NCI-H2107 (cell line): ENCODE measurements around the gene SUGCT.

ENCODE experiments used
- DNase-seq: peaks from one replicate; lab custom pipeline; 2025; lab: John Stamatoyannopoulos, UW

Gene SUGCT

DNA sequence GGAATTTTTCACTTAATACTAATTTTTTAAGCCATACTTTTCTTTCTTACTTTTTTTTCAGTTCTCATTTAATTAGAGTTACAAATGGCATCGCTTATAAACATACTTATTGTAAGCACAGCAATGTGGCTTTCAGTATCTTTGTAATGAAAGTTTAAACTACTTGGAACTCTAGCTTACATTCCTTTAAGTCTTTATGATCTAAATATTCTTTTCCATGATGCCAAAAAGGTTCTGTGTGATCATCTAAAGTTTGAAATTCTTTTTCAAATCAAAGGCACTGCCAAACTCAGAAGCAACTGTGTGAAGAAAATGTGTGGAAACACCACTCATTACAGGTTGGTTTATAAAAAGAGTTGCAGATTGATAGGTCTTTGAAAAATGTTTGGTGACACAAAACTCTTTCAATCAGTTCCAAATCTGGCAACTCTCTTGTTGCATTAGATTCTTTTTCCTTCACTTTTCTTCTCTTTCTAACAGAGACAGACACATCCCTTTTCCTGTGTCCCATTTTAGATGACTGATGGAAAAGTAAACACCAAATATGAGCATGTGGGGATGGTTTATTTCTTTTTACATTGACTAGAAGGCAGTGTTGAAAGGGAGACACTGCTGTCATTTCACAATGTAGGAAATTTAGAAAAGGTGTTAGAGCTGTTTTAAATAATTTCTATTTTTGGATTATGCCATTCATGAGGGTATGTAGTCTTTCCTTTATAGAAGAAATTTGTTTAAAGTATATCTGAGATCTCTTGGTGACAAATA is 392.3 kb downstream of the SUGCT start:
- no peak for DNase-seq

DNA sequence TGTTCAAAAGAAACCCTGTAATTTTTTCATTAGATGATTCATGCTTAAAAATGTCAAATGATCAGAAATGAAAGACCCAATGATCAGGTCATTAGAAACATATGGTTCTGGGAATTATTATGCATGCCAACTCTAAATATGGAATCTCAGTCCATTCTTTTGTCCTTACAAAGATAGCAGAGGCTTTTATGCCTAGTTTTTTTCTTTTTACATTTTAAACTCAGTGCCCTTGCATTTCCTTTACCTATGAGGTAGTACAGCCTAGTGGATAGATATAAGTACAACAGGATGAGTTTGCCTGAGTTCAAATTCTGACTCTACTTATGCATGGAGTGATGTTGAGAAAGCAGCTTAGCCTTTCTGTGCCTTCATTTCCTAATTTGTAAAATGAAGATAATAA is 392.9 kb downstream of the SUGCT start:
- no peak for DNase-seq

DNA sequence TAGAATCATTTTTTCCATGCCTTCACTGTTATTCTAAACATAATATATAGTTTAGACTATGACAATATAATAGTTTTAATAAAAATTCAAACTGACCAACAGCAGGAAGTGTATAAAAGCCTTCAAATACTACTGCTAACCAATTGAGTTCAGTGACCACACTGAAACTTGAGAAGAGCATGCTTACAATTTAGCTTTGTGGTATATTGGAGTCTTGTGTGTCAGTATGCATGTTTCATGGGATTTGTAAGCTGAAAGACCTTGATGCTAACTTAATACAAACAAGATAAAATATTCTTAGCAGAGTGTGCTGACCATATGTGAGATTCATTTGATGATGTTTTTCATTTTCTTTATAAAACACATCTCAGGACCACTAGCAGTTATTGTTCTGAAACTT is 395.5 kb downstream of the SUGCT start:
- no peak for DNase-seq

DNA sequence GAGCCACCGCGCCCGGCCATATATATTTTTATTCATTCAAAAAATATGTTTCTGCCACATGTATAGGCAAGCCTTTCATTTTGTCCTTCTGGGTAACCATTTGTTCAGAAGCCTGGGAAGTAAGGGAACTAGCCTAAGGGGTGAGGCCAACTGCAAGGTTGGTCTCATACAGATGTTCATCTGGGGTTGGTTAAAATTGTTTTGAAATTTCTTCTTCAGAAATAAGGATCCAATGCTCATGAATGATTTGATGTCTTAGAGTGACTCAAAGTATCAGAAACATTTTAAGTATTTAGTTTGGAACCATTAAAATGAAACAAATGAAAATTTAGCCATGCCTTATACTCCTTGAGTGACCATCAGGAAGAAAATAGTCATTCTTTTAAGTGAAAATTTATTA is 397.2 kb downstream of the SUGCT start:
- DNase-seq: no peak

DNA sequence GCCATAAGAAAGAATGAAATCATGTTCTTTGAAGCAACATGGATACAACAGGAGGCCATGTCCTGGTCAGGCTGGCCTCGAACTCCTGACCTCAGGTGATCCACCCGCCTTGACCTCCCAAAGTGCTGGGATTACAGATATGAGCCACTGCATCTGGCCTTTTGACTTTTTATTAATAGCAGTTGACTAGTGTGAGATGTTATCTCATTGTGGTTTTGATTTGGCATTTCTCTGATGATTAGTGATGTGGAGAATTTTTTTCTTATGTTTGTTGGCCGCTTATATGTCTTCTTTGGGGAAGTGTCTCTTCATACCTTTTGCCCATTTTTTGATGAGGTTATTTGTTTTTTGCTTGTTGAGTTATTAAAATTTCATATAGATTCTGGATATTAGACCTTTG is 400.9 kb downstream of the SUGCT start:
- DNase-seq: no peak

DNA sequence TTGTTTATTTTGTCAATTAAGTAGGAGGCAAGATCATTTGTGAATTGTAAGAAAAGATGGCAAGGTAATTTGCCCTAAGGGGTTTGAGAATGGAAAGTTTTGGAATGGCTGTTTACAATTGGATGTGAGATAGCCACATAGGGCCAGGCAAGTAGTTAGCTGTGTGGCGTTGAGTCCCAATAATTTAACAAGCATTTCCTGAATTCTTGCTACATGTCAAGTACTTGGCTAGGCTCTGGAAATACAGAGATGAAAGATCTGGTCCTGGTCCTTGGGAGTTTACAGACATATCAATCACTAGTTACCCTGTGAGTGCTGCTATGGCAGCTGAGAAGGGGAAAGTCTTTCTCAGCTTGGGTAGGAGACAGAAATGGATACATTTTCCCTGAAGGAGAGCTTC is 401.6 kb downstream of the SUGCT start:
- no peak for DNase-seq

DNA sequence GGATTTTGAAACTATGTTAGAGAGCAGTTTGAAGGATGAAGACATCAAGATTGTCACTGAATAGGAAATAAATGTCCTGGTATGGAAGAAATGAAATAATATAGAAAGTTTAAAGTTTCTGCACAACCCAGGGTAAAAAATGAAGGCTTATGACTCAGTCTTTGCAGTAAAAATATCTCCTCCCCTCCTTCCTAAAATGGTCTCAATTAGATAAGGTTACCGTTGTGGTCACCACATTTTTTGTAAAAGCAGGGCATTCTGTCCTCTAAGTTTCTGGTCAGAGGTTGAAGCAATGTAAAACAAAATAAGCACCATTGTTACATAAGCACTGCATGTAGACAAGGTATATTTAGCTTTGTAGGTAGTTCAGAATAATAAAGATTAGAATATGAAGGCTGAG is 403.5 kb downstream of the SUGCT start:
- DNase-seq: no peak

DNA sequence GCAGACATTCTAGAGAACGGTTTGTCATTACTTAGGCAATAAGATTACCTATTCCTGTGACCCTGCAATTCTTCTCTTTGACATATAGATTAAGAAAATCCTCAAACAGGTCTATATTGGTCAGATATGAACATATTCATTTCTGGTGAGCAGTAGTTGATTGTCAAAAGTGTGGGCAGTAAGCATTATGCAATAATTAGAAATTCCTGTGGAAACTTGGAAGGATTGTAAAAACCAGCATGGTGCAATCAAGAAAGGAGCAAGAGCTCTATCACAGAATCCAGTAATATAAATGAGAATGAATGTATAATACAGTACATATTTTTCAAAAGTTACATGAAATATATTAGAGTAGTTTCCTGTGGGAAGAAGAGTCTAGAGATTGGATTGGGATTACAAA is 406.5 kb downstream of the SUGCT start:
- no peak for DNase-seq

DNA sequence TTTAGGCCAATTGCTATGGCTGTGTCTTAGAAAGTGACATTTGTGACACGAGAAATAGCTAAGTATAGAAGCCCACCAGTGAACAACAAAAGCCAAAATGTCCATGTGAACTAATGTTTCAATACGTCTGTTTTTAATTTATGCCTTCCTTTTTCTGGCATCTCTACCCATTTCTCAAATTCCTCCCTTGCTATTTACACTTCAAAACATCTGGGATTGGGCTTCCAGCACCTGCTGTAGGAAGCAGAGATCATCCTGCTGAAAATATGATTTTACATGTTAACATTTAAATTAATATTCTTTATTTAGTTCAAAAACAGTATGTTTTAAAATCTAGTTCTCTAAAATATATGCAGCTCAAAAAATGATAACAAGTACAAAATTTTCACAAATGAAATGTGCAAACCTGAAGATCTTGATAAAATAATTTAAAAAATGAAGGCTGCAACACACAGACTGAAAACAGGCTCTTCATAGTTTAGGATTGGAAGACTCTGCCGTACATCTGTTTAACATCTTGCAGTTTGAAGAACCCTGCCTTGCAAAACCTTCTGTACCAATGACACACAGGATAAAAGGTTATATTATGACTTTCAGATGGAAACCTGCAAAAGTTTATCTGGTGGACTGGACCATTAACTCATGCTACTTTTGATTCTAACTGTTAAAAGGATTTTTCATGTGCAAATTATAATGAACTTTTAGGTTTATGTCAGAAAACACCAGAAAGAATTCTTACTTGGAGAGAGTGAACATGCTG is 408.4 kb downstream of the SUGCT start:
- DNase-seq: no peak

DNA sequence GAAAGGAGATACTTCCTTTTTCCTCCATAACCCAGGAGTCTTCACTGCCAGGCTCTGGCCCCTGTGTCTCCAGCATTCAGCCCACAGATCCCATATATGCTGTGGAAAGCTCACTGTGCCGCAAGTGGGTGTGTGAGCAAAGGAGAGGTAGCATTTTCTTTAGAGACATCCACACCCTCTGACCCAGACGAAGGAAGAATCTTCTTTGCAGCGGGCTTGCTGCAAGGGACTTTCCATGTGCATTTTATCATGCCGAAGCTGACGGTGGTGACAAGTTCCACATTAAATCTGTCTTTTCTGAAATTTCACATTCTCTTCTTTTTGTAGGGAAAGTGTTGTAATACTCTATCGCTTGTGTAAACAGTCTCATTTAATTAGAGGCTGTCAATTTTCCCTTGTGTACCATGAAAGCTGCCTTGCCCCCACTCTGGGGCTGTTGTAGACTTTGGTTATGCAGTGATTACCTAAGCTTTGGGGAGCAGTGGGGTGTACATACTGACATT is 409.5 kb downstream of the SUGCT start:
- DNase-seq: no peak

DNA sequence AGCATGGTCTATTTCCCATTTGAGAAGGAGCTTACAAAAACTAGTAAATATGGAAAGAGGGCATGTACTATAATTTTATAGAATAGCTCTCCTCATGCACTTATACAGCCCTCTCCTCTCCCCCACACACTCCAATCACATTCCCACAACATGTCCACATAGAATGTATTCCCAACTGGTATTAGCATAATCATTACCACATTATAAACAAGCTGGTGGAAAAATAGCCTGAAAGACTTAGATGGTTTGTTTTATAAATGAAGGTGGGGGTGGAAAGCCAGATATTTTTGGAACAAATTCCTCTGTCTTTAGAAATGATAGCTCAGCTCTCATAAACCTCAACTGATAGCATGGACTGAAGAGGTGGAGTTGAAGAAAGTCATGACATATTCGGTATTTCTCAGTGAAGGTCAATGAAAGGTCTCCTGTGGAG is 410.1 kb downstream of the SUGCT start:
- DNase-seq: no peak

DNA sequence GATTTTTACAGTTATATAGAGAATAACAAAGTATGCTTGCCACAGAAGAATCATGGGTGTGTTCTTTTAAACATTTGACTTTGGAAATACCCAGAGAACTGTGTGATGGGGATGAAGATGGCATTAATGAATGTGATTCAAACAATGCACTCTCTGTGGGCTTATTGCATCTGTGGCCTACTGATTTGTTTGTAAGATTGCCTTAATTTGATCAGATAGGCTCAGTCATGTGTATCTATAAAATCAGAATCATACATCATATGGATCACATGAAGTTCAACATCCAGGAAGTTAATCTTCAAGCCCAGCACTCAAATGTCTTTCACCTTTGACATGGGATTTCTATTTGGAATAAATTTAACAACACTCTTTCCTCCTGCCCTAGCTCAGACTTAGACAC is 410.9 kb downstream of the SUGCT start:
- DNase-seq: no peak

DNA sequence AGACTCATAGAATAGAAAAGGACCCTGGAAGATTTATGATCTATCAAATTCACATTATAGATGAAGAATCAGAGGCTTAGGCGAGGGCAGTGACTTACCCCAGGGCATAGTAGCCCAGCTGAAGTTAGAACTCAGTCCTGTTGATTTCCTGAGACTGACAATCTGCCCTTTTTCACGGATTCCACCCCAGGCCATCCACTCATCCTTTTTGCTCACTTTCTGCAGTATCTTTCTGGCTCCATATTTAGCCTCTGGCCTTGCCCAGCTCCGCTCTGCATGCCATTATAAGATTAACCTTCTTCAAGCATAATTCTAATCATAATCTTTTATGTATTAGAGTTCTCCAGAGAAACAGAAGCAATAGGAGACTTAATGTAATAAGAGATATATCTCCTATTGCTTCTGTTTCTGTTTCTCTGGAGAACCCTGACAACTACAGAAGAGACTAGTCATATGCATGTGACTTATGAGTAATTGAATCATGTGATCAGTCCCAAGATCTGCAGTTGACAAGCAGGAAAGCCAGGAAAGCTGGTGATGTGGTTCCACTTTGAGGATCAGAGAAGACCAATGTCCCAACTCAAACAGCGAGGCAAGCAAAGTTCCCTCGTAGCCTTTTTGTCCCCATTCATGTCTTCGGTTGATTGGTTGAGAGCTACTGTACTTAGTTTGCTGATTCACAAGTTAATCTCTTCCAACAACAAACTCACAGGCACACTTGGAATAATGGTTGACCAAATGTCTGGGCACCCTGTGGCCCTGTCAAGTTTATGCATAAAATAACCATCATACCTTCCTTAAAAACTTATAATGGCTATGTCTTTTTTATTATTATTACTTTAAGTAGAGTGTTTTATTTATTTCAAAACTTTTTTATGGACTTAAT is 412.1 kb downstream of the SUGCT start:
- no peak for DNase-seq

DNA sequence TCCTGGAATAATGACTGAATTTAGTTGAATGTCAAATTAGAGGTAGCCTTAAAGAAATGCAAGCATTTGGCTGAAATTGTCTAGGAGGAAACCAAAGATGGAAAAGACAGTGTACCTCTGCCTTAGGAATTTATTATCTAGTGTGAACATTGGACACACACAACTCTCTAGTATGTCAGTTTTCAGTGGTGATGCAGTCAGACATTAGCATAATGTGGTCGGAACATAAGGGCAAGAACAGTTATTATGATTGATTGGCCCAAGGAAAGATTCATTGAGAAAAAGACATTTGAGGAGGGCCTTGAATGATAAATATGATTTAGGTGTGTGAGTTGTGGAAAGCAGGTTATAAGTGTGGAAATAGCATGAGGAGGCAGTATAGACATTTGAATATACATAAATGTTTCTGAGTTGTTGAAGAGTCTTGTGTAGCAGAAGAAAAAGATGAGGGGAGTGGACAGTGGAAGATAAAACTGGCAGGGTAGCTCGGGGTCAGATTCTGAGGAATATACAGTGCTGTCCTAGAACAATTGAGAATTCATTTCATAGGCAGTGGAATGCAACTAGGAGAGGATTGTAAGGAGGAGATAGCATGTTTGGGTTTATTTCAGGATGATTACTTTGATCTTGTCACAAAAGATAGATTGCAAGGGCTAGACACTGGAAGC is 414.7 kb downstream of the SUGCT start:
- DNase-seq: no peak

DNA sequence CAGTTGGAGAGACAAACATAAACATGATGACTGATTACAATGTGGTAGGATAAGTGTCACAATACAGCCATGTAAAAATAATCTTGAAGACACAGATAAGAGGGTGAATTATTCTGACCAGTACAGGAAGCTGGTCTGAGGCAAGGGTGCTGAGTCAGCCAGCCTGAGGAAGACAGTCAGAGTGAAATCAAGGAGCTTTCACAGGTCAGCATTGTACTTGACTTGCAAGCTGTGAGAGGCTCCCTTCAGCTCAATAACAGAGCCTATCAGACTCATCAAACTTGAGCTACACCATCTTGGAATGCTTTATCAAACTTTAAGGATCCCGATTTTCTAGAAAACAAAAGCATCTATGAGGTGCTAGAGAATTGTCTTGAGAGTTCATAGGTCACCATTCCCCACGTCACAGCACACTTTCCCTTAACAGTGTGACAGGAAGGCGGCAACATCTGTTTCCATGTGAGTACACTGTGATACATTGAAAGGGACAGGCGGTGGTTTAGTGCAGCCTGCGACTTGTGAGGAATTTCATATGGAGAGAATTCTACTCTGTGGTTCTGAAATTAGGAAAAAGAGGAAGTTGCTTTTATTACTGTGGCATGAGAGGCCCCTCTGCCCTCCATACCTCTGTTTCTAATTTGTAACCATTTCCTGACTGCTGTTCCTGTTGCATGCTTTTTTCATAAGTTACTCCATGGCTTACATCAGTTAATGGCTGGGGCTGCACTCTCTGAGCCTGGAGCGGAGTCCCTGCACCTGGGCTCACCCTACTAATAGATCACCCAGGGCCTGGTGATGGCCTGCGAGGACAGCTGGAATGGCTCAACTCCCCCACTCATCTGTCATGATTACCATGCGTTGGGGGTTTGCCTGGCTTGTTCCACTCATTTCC is 417.1 kb downstream of the SUGCT start:
- no peak for DNase-seq

DNA sequence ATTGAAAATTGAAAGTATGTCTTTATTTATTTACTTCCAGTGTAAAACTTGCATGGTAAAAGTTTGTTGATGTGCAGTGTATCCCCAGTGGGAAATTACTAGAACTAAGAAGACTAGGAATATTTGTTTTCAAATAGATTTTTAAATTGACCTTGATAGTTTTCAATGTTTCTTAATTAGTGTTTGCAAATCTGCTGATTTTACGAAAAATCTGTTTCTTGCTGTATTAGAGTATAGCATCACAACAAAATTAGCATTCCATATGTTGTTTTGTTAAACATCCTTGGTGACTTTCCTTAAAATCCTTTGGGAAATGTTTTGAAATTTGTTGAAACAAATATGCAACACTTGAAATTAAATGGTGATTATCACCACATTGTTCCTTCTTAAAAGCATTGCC is 425.9 kb downstream of the SUGCT start:
- DNase-seq: no peak

DNA sequence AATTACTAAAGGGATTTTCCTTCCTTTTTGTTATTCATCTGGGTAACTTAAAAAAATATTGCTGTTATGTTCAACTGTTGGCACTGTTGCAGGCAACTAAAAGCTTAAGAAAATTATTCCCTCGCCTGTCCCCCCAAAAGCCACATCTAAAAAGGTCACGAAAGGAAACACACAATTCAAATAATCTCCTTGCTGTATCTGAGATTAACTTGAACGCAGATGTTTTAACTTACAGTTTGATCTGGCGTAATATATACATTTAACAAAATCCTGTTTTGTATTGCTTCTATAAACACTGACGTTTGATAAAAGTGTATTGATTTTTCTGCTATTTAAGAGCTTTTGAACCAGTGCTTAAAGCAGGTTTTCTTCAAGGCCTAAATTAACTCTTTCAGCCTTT is 432.1 kb downstream of the SUGCT start:
- DNase-seq: no peak

DNA sequence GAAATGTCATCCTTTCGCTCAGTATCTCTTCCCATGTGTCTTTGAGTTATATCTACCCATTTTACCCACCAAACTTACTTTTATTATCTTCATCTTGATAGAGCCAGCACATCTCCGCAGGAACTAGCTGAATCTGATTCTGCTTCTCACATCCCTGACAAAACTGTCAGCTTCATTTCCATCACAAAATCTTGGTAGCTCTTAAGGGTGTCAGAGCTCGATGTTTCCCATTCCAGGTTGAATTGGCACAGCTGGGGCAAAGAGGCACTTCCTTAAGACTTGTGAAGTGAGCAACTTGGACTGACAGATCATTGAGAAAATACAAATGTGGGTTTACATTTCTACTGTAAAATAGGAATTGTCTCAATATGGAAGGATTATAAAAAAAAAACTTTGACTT is 434.5 kb downstream of the SUGCT start:
- no peak for DNase-seq

DNA sequence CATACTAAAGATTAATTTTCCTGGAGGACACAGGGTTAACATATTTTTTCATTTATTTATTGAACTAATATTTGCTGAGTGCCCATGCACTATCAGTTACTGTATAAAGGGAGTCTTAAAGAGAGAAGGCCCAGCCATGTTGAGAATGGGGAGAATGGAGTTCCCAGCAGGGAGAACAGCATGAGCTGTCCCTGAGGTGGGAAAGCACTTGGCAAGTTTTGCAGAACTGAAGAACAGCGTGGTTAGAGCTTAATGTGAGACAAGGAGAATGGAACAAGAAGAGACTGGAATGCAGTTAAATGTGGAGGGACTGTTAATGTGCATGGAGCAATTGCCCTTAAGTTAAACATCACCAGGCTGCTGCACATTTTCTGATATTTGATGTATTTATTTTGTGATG is 435.4 kb downstream of the SUGCT start:
- DNase-seq: no peak

DNA sequence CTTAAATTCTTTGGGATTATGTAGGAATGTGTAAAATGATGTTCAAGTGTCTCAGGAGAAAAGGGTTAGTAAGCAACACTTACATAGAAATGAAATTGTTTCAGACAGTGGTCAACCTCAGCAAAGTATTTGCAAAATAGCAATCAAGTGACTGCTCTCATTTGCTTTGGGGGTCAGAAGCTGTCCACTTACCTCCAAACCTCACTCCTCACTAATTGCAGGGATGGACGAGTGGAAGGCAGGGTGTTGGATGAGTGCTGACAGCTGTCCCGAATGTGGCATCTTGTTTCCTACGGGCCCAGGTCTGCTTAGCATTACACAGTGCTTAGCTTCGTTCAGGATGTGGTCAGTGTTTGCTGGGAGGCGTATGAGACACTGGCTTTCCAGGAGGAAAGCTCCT is 437.0 kb downstream of the SUGCT start:
- no peak for DNase-seq
